ENCODE results near the gene TMEM132D.

The TMEM132D gene

DNA sequence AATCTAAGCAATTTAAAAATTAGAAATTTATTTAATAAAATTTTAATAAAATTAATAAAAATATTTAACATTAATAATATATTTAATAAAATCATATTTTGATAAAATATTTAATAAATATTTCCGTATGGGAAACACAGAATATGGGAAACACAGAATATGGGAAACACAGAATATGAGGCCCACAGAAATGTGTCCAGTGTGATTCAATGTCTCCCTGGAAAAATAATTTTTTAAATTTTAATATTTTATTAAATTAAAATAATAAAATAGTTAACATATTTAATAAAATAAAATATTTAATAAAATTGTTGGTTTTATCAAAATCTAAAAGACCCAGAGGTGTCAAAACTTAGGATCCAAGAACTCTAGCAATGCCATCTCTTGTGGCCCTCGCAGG lies 186.4 kb downstream of the TMEM132D start:
- no peak overlapping the region for H3K4me3 ChIP-seq (ENCODE audit: low read depth in 1 of 2, low read length in 2 of 2)
- H3K36me3 ChIP-seq (ENCODE audit: insufficient read depth, low read length): no peaks in the 10 kb centered on the region
- H3K9ac ChIP-seq (ENCODE audit: low read length): no peak overlapping the region
- H3K4me1 ChIP-seq (ENCODE audit: insufficient read depth, low read length): no peaks in the 10 kb centered on the region
- H3K27me3 ChIP-seq (ENCODE audit: control insufficient read depth in 1 of 2, insufficient read depth in 2 of 2, low read length in 2 of 2): no peaks in the 10 kb centered on the region
- no peaks in the 10 kb centered on the region for H3K9me3 ChIP-seq (ENCODE audit: low read length)
- H3K27ac ChIP-seq (ENCODE audit: low read depth, low read length): no peak overlapping the region

GRCh38 chr12:129716825-129717224 lies 187.0 kb downstream of the TMEM132D start:
- Histone ChIP-seq H3K4me3 (ENCODE audit: low read depth in 1 of 2, low read length in 2 of 2) (no peak overlapping the region), H3K27me3 (ENCODE audit: control insufficient read depth in 1 of 2, insufficient read depth in 2 of 2, low read length in 2 of 2) (no peaks in the 10 kb centered on the region), H3K9me3 (ENCODE audit: low read length) (no peaks in the 10 kb centered on the region), H3K36me3 (ENCODE audit: insufficient read depth, low read length) (no peaks in the 10 kb centered on the region), H3K27ac (ENCODE audit: low read depth, low read length) (no peak overlapping the region), H3K9ac (ENCODE audit: low read length) (no peak overlapping the region), H3K4me1 (ENCODE audit: insufficient read depth, low read length) (no peaks in the 10 kb centered on the region)

DNA sequence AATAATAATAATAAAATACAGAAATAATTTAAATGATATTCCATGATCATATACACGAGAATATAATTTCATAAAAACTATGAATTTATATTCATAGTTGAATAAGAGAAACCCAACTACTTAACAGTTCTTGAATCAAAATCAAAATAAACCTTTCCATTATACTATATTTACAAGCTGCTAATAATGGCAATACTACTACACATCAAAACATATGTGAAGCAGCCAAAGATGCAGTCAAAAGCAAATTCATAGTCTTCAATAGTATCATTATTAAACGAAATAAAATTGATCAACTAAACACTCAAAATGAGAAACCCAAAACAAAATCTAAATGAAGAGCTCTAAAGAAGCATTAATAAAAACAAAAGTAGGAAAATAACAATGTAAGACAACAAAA lies 197.1 kb downstream of the TMEM132D start:
- Histone ChIP-seq H3K4me3 (ENCODE audit: low read depth in 1 of 2, low read length in 2 of 2) (no peak overlapping the region), H3K9ac (ENCODE audit: low read length) (no peak overlapping the region), H3K27ac (ENCODE audit: low read depth, low read length) (no peak overlapping the region), H3K36me3 (ENCODE audit: insufficient read depth, low read length) (no peaks in the 10 kb centered on the region), H3K4me1 (ENCODE audit: insufficient read depth, low read length) (no peaks in the 10 kb centered on the region), H3K9me3 (ENCODE audit: low read length) (peaks cover 4% of the 10 kb centered on the region), H3K27me3 (ENCODE audit: control insufficient read depth in 1 of 2, insufficient read depth in 2 of 2, low read length in 2 of 2) (no peaks in the 10 kb centered on the region)

DNA sequence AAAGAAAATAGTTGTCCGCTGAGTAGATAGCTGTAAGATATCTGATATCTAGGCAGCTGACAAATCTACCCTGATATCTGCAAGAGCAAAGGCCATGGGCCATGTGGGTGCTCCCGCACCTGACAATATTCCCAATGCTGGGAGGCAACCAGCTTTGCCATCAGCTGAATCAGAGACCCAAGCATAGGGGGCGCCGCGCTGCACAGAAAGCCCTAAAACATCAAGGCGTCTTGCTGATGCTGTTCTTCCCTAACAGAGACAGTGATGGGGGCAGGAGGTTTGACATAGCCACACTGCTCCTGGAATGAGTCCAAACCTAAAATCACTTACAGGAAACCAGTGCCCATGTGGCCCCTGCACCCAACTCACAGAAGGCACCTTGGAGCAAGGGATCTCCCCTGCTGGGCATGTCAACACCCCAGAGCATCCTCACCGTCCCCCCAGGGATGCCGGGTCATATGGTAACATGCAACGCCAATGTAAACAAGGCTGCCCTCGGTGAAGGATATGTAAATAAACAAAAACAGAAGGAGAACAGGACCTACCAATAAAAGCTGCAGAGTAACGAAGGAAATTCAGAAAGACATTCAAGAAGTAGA lies 199.5 kb downstream of the TMEM132D start:
- peaks cover 4% of the 10 kb centered on the region for H3K9me3 ChIP-seq (ENCODE audit: low read length)

DNA sequence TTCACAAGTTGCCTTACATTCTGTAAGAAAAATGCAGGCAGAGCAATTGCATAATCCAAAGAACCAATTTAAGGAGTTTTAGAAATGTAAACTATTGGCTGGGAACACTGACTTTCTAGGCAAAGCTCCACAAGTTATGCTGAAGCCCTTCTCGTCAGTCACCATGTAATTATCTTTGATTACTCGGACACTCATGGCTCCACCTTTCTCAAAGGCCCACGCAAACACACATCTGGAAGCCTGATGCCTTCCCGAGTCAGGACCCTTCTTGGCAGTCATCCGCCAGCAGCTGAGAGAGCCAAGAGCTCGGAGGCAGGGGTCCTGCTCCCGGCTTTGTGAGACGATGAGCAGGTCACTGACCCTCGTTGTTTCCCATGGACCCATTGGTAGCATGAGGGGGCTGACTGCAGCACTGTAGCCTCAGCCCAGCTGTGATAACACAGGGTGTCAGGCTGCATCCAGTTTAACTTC lies 202.2 kb downstream of the TMEM132D start:
- Histone ChIP-seq H3K9me3 (ENCODE audit: low read length) (no peaks in the 10 kb centered on the region), H3K36me3 (ENCODE audit: insufficient read depth, low read length) (no peaks in the 10 kb centered on the region), H3K27ac (ENCODE audit: low read depth, low read length) (no peak overlapping the region), H3K9ac (ENCODE audit: low read length) (no peak overlapping the region), H3K4me1 (ENCODE audit: insufficient read depth, low read length) (no peaks in the 10 kb centered on the region), H3K4me3 (ENCODE audit: low read depth in 1 of 2, low read length in 2 of 2) (no peak overlapping the region), H3K27me3 (ENCODE audit: control insufficient read depth in 1 of 2, insufficient read depth in 2 of 2, low read length in 2 of 2) (no peaks in the 10 kb centered on the region)

More for the DNA sequence above, 199.5 kb downstream of the TMEM132D start:
- Histone ChIP-seq H3K4me1 (ENCODE audit: insufficient read depth, low read length) (no peaks in the 10 kb centered on the region), H3K27me3 (ENCODE audit: control insufficient read depth in 1 of 2, insufficient read depth in 2 of 2, low read length in 2 of 2) (no peaks in the 10 kb centered on the region), H3K27ac (ENCODE audit: low read depth, low read length) (no peak overlapping the region), H3K9ac (ENCODE audit: low read length) (no peak overlapping the region), H3K4me3 (ENCODE audit: low read depth in 1 of 2, low read length in 2 of 2) (no peak overlapping the region), H3K36me3 (ENCODE audit: insufficient read depth, low read length) (no peaks in the 10 kb centered on the region)

- Histone ChIP-seq H3K9me3 (ENCODE audit: low read length) (no peaks in the 10 kb centered on the region), H3K36me3 (ENCODE audit: insufficient read depth, low read length) (no peaks in the 10 kb centered on the region), H3K27ac (ENCODE audit: low read depth, low read length) (no peak overlapping the region), H3K4me1 (ENCODE audit: insufficient read depth, low read length) (no peaks in the 10 kb centered on the region), H3K27me3 (ENCODE audit: control insufficient read depth in 1 of 2, insufficient read depth in 2 of 2, low read length in 2 of 2) (no peaks in the 10 kb centered on the region), H3K9ac (ENCODE audit: low read length) (no peak overlapping the region), H3K4me3 (ENCODE audit: low read depth in 1 of 2, low read length in 2 of 2) (no peak overlapping the region)
Observed at GRCh38 chr12:129700036-129700435, 203.8 kb downstream of the TMEM132D start.

GRCh38 chr12:129696926-129697325 lies 206.9 kb downstream of the TMEM132D start:
- Histone ChIP-seq H3K4me3 (ENCODE audit: low read depth in 1 of 2, low read length in 2 of 2) (no peak overlapping the region), H3K36me3 (ENCODE audit: insufficient read depth, low read length) (no peaks in the 10 kb centered on the region), H3K9ac (ENCODE audit: low read length) (no peak overlapping the region), H3K27me3 (ENCODE audit: control insufficient read depth in 1 of 2, insufficient read depth in 2 of 2, low read length in 2 of 2) (no peaks in the 10 kb centered on the region), H3K27ac (ENCODE audit: low read depth, low read length) (no peak overlapping the region), H3K4me1 (ENCODE audit: insufficient read depth, low read length) (no peaks in the 10 kb centered on the region), H3K9me3 (ENCODE audit: low read length) (no peaks in the 10 kb centered on the region)

- Histone ChIP-seq H3K27ac (ENCODE audit: low read depth, low read length) (no peak overlapping the region), H3K4me3 (ENCODE audit: low read depth in 1 of 2, low read length in 2 of 2) (no peak overlapping the region), H3K9me3 (ENCODE audit: low read length) (no peaks in the 10 kb centered on the region), H3K9ac (ENCODE audit: low read length) (no peak overlapping the region), H3K4me1 (ENCODE audit: insufficient read depth, low read length) (no peaks in the 10 kb centered on the region), H3K27me3 (ENCODE audit: control insufficient read depth in 1 of 2, insufficient read depth in 2 of 2, low read length in 2 of 2) (no peaks in the 10 kb centered on the region), H3K36me3 (ENCODE audit: insufficient read depth, low read length) (no peaks in the 10 kb centered on the region)
Observed at GRCh38 chr12:129696405-129696804, 207.4 kb downstream of the TMEM132D start.

DNA sequence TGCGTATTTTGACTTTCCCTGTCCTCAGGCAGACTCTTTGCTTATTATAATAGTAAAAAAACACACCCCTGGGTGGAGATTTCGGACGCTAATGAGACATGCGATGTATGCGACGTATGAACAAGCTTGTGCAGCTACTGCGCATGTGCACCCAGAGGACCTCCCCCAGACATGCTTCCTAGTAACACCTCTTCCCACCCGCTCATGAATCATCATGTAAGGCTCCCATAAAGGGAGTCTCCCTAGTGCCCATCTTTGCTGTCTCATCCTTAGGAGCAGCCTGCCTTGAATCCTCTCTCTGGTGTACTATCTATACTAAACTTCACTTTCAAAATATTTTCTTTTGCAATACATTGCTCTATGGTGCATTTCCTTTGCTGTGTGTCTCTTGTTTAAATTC lies 210.1 kb downstream of the TMEM132D start:
- H3K9ac ChIP-seq (ENCODE audit: low read length): no peak overlapping the region
- no peaks in the 10 kb centered on the region for H3K9me3 ChIP-seq (ENCODE audit: low read length)
- no peaks in the 10 kb centered on the region for H3K27me3 ChIP-seq (ENCODE audit: control insufficient read depth in 1 of 2, insufficient read depth in 2 of 2, low read length in 2 of 2)
- no peak overlapping the region for H3K27ac ChIP-seq (ENCODE audit: low read depth, low read length)
- no peaks in the 10 kb centered on the region for H3K36me3 ChIP-seq (ENCODE audit: insufficient read depth, low read length)
- no peak overlapping the region for H3K4me3 ChIP-seq (ENCODE audit: low read depth in 1 of 2, low read length in 2 of 2)
- no peaks in the 10 kb centered on the region for H3K4me1 ChIP-seq (ENCODE audit: insufficient read depth, low read length)

DNA sequence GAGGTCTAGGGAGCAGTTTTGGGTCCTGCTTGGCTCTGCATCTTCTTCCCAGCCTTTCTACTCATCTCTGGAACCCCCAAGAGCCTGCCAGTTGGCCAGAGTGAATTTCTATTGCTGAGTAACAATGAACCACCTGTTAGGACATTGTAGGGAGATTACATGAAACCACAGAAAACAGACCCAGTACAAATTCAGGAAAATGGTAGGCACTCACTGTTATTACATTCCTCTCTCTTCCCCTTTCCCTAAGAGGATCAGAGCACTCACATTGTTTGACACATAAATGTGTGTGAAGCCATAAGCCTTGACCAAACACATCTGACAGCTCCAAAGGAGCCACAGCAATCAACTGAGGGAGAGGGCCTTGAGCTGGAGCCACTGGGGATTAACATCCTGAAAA lies 216.1 kb downstream of the TMEM132D start:
- H3K36me3 ChIP-seq (ENCODE audit: insufficient read depth, low read length): no peaks in the 10 kb centered on the region
- H3K27ac ChIP-seq (ENCODE audit: low read depth, low read length): no peak overlapping the region
- H3K9ac ChIP-seq (ENCODE audit: low read length): no peak overlapping the region
- H3K4me1 ChIP-seq (ENCODE audit: insufficient read depth, low read length): no peaks in the 10 kb centered on the region
- H3K4me3 ChIP-seq (ENCODE audit: low read depth in 1 of 2, low read length in 2 of 2): no peak overlapping the region
- no peaks in the 10 kb centered on the region for H3K27me3 ChIP-seq (ENCODE audit: control insufficient read depth in 1 of 2, insufficient read depth in 2 of 2, low read length in 2 of 2)
- H3K9me3 ChIP-seq (ENCODE audit: low read length): no peaks in the 10 kb centered on the region

DNA sequence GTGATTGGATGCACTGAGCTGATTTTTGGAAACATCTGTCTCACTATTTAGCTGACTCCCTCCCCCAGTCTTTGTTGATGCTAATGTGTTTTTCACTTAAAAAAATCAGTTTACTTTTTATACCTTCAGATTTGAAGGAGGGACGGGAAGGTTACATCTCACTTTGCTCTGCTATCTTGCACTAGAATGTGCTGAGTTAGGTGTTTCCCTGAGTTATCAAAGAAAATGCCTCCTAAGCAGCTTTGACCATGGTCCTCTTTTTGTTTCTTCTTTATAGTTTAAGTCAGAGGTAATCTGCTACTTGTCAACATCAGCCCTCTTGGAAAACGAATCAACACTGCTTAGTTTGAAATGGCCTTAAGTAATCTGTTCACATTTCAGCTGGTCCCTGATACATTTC lies 222.0 kb downstream of the TMEM132D start:
- no peak overlapping the region for H3K27ac ChIP-seq (ENCODE audit: low read depth, low read length)
- no peaks in the 10 kb centered on the region for H3K9me3 ChIP-seq (ENCODE audit: low read length)
- H3K36me3 ChIP-seq (ENCODE audit: insufficient read depth, low read length): no peaks in the 10 kb centered on the region
- H3K9ac ChIP-seq (ENCODE audit: low read length): no peak overlapping the region
- H3K27me3 ChIP-seq (ENCODE audit: control insufficient read depth in 1 of 2, insufficient read depth in 2 of 2, low read length in 2 of 2): no peaks in the 10 kb centered on the region
- H3K4me3 ChIP-seq (ENCODE audit: low read depth in 1 of 2, low read length in 2 of 2): no peak overlapping the region
- no peaks in the 10 kb centered on the region for H3K4me1 ChIP-seq (ENCODE audit: insufficient read depth, low read length)

- H3K4me1 ChIP-seq (ENCODE audit: insufficient read depth, low read length): no peaks in the 10 kb centered on the region
- H3K9ac ChIP-seq (ENCODE audit: low read length): no peak overlapping the region
- no peaks in the 10 kb centered on the region for H3K36me3 ChIP-seq (ENCODE audit: insufficient read depth, low read length)
- H3K27me3 ChIP-seq (ENCODE audit: control insufficient read depth in 1 of 2, insufficient read depth in 2 of 2, low read length in 2 of 2): no peaks in the 10 kb centered on the region
- no peaks in the 10 kb centered on the region for H3K9me3 ChIP-seq (ENCODE audit: low read length)
- H3K27ac ChIP-seq (ENCODE audit: low read depth, low read length): no peak overlapping the region
- H3K4me3 ChIP-seq (ENCODE audit: low read depth in 1 of 2, low read length in 2 of 2): no peak overlapping the region
Observed at GRCh38 chr12:129681151-129681550, 222.7 kb downstream of the TMEM132D start.
